Ishikawa (cell line): ENCODE data around the gene AFF2.

ENCODE experiments used
- CEBPB ChIP-seq: IDR thresholded peaks from 2 replicates; pipeline ENCODE4 v1.6.1; 2012
- CREB1 ChIP-seq: IDR thresholded peaks from 2 replicates; pipeline ENCODE4 v1.6.1; 2012; ENCODE audit warnings: low read depth
- EGR1 ChIP-seq: IDR thresholded peaks from 2 replicates; pipeline ENCODE4 v1.6.1; 2012
- EP300 ChIP-seq: IDR thresholded peaks from 2 replicates; pipeline ENCODE4 v1.6.1; 2012; ENCODE audit warnings: borderline replicate concordance
- FOXM1 ChIP-seq: IDR thresholded peaks from 2 replicates; pipeline ENCODE4 v1.6.1; 2012; ENCODE audit warnings: low read depth, borderline replicate concordance
- NFIC ChIP-seq: IDR thresholded peaks from 2 replicates; pipeline ENCODE4 v1.6.1; 2012
- RAD21 ChIP-seq: IDR thresholded peaks from 2 replicates; pipeline ENCODE4 v1.6.1; 2012; ENCODE audit warnings: low read depth
- TAF1 ChIP-seq: IDR thresholded peaks from 2 replicates; pipeline ENCODE4 v1.6.1; 2012; ENCODE audit warnings: low read depth, mild to moderate bottlenecking
- TCF12 ChIP-seq: IDR thresholded peaks from 2 replicates; pipeline ENCODE4 v1.6.1; 2012; ENCODE audit warnings: low read depth
- TEAD4 ChIP-seq: IDR thresholded peaks from 2 replicates; pipeline ENCODE4 v1.6.1; 2012
- USF1 ChIP-seq: IDR thresholded peaks from 2 replicates; pipeline ENCODE4 v1.6.1; 2012
- YY1 ChIP-seq: IDR thresholded peaks from 2 replicates; pipeline ENCODE4 v1.6.1; 2012; ENCODE audit warnings: low read depth
- ZBTB7A ChIP-seq: IDR thresholded peaks from 2 replicates; pipeline ENCODE4 v1.6.1; 2012; ENCODE audit warnings: low read depth
- TF ChIP-seq, protein P1 (sequence below): IDR thresholded peaks from 2 replicates; pipeline ENCODE4 v1.6.1; 2012
- TF ChIP-seq, protein P2 (sequence below): IDR thresholded peaks from 2 replicates; pipeline ENCODE4 v1.6.1; 2012; ENCODE audit warnings: low read depth, mild to moderate bottlenecking

Gene AFF2

GRCh38 chrX:148713981-148714380, 213.6 kb downstream of the AFF2 start:
- TF ChIP-seq CREB1 = no peak
- TF ChIP-seq FOXM1 = no peak
- no peak for TF ChIP-seq NFIC
- TF ChIP-seq TEAD4 = no peak
- no peak for TF ChIP-seq USF1
- TF ChIP-seq, protein P1, sequence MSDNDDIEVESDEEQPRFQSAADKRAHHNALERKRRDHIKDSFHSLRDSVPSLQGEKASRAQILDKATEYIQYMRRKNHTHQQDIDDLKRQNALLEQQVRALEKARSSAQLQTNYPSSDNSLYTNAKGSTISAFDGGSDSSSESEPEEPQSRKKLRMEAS = no peak
- TF ChIP-seq RAD21 = no peak
- TF ChIP-seq YY1 = no peak
- TF ChIP-seq TAF1 = no peak
- TF ChIP-seq, protein P2, sequence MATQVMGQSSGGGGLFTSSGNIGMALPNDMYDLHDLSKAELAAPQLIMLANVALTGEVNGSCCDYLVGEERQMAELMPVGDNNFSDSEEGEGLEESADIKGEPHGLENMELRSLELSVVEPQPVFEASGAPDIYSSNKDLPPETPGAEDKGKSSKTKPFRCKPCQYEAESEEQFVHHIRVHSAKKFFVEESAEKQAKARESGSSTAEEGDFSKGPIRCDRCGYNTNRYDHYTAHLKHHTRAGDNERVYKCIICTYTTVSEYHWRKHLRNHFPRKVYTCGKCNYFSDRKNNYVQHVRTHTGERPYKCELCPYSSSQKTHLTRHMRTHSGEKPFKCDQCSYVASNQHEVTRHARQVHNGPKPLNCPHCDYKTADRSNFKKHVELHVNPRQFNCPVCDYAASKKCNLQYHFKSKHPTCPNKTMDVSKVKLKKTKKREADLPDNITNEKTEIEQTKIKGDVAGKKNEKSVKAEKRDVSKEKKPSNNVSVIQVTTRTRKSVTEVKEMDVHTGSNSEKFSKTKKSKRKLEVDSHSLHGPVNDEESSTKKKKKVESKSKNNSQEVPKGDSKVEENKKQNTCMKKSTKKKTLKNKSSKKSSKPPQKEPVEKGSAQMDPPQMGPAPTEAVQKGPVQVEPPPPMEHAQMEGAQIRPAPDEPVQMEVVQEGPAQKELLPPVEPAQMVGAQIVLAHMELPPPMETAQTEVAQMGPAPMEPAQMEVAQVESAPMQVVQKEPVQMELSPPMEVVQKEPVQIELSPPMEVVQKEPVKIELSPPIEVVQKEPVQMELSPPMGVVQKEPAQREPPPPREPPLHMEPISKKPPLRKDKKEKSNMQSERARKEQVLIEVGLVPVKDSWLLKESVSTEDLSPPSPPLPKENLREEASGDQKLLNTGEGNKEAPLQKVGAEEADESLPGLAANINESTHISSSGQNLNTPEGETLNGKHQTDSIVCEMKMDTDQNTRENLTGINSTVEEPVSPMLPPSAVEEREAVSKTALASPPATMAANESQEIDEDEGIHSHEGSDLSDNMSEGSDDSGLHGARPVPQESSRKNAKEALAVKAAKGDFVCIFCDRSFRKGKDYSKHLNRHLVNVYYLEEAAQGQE = no peak
- TF ChIP-seq EGR1 = no peak

DNA sequence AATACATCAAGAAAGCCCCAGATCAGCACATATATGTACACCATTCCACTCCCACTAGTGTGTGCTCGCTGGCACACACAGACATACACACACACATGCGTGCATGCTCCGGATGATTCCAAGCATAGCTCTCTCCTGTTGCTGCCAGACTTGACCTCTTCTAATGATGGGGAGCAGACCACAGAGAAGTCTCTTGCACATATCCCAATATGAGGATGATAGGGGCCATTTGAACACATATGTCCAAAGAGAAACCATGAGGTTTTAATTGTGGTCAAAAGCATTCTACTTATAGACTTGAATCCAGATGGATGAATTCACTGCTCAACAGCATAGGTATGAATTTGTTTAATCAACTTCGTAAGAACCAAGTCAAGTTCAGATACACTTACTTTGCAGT, 214.9 kb downstream of the AFF2 start:
- TF ChIP-seq TEAD4 (no peak), RAD21 (no peak)

DNA sequence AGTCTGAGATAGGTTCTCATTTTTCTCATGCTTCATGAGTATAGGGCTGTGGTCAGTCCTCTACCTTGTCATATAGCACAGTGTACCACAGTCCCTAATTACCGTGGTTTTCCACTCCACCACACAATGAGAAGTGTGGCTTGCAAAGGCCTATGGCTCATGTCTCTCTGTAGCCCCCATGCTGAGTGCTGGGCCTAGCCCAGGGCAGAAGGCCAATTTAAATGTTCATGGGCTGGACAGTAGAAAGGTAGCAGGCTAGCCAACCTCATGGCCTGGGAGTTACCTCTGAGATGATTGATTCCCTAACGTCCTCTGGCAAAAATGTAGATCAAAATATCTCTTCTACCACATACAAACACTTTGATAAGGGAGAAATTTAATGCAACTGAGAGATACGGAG, 222.5 kb downstream of the AFF2 start:
- TF ChIP-seq YY1 (no peak), EGR1 (no peak), USF1 (no peak)

DNA sequence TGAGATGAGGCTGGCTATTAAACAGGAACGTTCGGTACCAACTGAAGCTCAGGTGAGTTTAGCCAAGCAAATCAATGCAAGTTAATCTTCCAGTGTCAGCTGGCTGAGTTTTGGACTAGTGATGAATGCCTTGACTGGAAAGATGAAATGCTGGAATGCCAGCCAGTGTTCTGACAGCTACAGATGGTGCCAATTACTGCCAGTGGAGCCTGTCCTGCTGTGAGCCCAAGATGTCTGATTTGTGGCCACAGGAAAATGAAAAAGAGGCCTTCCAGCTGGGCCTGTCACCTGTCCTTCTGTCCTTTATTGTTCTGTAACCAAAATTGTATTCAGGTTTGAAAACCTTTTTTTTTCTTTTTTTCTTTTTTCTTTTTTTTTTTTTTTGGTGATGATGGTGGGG, 223.1 kb downstream of the AFF2 start:
- TF ChIP-seq NFIC = no peak
- TF ChIP-seq USF1 = no peak
- TF ChIP-seq, protein P1 = no peak
- no peak for TF ChIP-seq TCF12
- no peak for TF ChIP-seq EP300
- TF ChIP-seq CEBPB = no peak
- no peak for TF ChIP-seq TAF1
- TF ChIP-seq YY1 = no peak
- no peak for TF ChIP-seq FOXM1
- TF ChIP-seq ZBTB7A = no peak
- no peak for TF ChIP-seq CREB1
- no peak for TF ChIP-seq EGR1
- TF ChIP-seq, protein P2 = no peak
- TF ChIP-seq RAD21 = no peak
- TF ChIP-seq TEAD4 = no peak

DNA sequence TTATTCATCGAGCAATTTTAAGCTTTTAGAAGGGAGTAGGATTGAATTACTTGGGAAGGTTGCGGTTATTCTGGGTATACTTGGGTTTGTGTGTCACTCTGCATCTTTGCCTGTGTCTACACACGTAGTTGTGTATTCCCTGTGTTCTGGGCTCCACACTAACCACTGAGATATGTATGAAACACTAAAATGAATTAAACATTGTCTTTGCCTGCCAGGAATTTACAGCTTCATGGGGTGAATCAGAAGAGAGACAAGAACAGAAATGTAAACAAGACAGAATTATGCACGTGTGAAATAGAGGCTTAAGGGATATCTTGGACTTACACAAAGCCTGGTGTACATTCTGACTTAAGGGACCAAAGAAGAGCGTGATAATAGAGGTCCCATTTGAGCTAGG, 228.5 kb downstream of the AFF2 start:
- TF ChIP-seq FOXM1 = no peak
- no peak for TF ChIP-seq TCF12
- TF ChIP-seq, protein P1 = no peak
- no peak for TF ChIP-seq YY1
- no peak for TF ChIP-seq ZBTB7A
- no peak for TF ChIP-seq CREB1
- TF ChIP-seq, protein P2 = no peak
- TF ChIP-seq TEAD4 = no peak
- no peak for TF ChIP-seq TAF1
- no peak for TF ChIP-seq EGR1
- no peak for TF ChIP-seq EP300
- TF ChIP-seq NFIC = no peak
- TF ChIP-seq CEBPB = no peak
- TF ChIP-seq RAD21 = no peak
- TF ChIP-seq USF1 = no peak
